HepG2 (cell line): Measurements from ENCODE around the gene SMAD3. TPM values are rescaled to one million over a fixed set of nuclear protein-coding genes. Genes with fewer than 3 reads are reported as not detected.

Source experiments
- AKNA ChIP-seq: sonication (generic); formaldehyde crosslinking; IDR thresholded peaks from 2 replicates; pipeline ENCODE4 v1.4.0; 2020; ENCODE audit warnings: missing genetic modification reagents, borderline replicate concordance
- FOXM1 ChIP-seq: sonication (generic); formaldehyde crosslinking; IDR thresholded peaks from 2 replicates; pipeline ENCODE4 v1.5.0; 2020; ENCODE audit warnings: missing genetic modification reagents
- HCFC1 ChIP-seq: fragments of 150-350 bp; IDR thresholded peaks from 2 replicates; pipeline ENCODE4 v1.6.1; 2014; ENCODE audit warnings: low read depth, low read length
- MIER3 ChIP-seq: IDR thresholded peaks from 2 replicates; pipeline ENCODE4 v1.6.1; 2016; ENCODE audit warnings: missing compliant biosample characterization, borderline replicate concordance
- PBX3 ChIP-seq: sonication (generic); formaldehyde crosslinking; IDR thresholded peaks from 2 replicates; pipeline ENCODE4 v1.8.1; 2023; ENCODE audit warnings: missing genetic modification reagents, inconsistent platforms, borderline replicate concordance
- SMAD1 ChIP-seq: sonication (generic); formaldehyde crosslinking; IDR thresholded peaks from 2 replicates; pipeline ENCODE4 v1.4.0; 2020; ENCODE audit warnings: missing genetic modification reagents, low read depth, mild to moderate bottlenecking, borderline replicate concordance
- SOX6 ChIP-seq, 2 experiments: fragments of 450-650 bp in 1 of 2; sonication (generic) in 1 of 2; formaldehyde crosslinking in 1 of 2; IDR thresholded peaks; 2 replicates each; pipeline versions ENCODE4 v1.4.0 to v1.6.1; 2017 to 2020; ENCODE audit warnings: antibody characterized with exemption in 1 of 2, mild to moderate bottlenecking in 1 of 2, missing genetic modification reagents in 1 of 2
- YY1 ChIP-seq: IDR thresholded peaks from 2 replicates; pipeline ENCODE4 v1.6.1; 2011; ENCODE audit warnings: low read length, low read depth, moderate library complexity, mild to moderate bottlenecking; ENCODE audit not compliant: insufficient read depth, insufficient replicate concordance
- ZBTB10 ChIP-seq: sonication (generic); formaldehyde crosslinking; IDR thresholded peaks from 2 replicates; pipeline ENCODE4 v1.4.0; 2020; ENCODE audit warnings: missing genetic modification reagents, borderline replicate concordance
- ZBTB8A ChIP-seq: sonication (generic); formaldehyde crosslinking; IDR thresholded peaks from 2 replicates; pipeline ENCODE4 v1.4.0; 2020; ENCODE audit warnings: mild to moderate bottlenecking, low read depth, missing genetic modification reagents, borderline replicate concordance
- ZFYVE20 ChIP-seq: sonication (generic); formaldehyde crosslinking; IDR thresholded peaks from 2 replicates; pipeline ENCODE4 v1.8.0; 2023; ENCODE audit warnings: low read depth, mild to moderate bottlenecking, moderate library complexity, missing genetic modification reagents, borderline replicate concordance
- ZNF468 ChIP-seq: sonication (generic); formaldehyde crosslinking; IDR thresholded peaks from 2 replicates; pipeline ENCODE4 v1.8.0; 2022; ENCODE audit warnings: mild to moderate bottlenecking, moderate library complexity, missing genetic modification reagents
- ZNF775 ChIP-seq: sonication (generic); formaldehyde crosslinking; IDR thresholded peaks from 2 replicates; pipeline ENCODE4 v1.4.0; 2020; ENCODE audit warnings: missing genetic modification reagents, mild to moderate bottlenecking, moderate library complexity, borderline replicate concordance
- ZNF784 ChIP-seq: sonication (generic); formaldehyde crosslinking; IDR thresholded peaks from 2 replicates; pipeline ENCODE4 v1.5.1; 2020; ENCODE audit warnings: missing genetic modification reagents, mild to moderate bottlenecking, borderline replicate concordance
- polyA plus RNA-seq, 8 experiments: library from polyadenylated mRNA; depleted of rRNA in 3 of 8; stranded (reverse) in 7 of 8; unstranded in 1 of 8; fragments of >200 nt; fragmentation: Illumina TruSeq in 4 of 8; extraction: Trizol in 4 of 8; gene quantifications; 2 replicates each; pipeline versions ENCODE4 v1.2.1 to v1.2.3, GENCODE V29; 2011 to 2016; ENCODE audit warnings: low read depth in 4 of 8, missing spikeins in 1 of 8, mixed read lengths in 1 of 8; ENCODE audit not compliant: insufficient read depth in 1 of 8
- total RNA-seq, 5 experiments: library from RNA; depleted of rRNA; stranded (reverse); fragments of >200 nt; fragmentation: Illumina TruSeq; extraction: Trizol; gene quantifications; 2 replicates each; pipeline ENCODE4 v1.2.3, GENCODE V29; 2016; ENCODE audit warnings: low read depth in 1 of 5

SMAD3 gene
- total and polyA plus RNA-seq, 2 of the 13 experiments (the other 11 are each of a cell fraction or from before 2014, with no cell fraction given), result 8.6 to 56.3 TPM

GRCh38 chr15:67043939-67044771, 21.2 kb upstream of the SMAD3 start (continued):
- no peak for TF ChIP-seq AKNA (CRISPR knock-in tag)
- TF ChIP-seq SOX6 (IDR thresholded peaks at IDR 0.05), result no peak
- peak; percentile 44; the same call in 1 of the 2 replicates for TF ChIP-seq SOX6 (CRISPR knock-in tag; IDR thresholded peaks at IDR 0.05)
- no peak for TF ChIP-seq FOXM1 (CRISPR knock-in tag)
- TF ChIP-seq ZFYVE20 (CRISPR knock-in tag), result no peak
- TF ChIP-seq ZBTB8A (CRISPR knock-in tag), result no peak
- no peak for TF ChIP-seq HCFC1
- TF ChIP-seq ZBTB10 (CRISPR knock-in tag), result no peak
- TF ChIP-seq ZNF784 (CRISPR knock-in tag), result no peak
- TF ChIP-seq SMAD1 (CRISPR knock-in tag), result no peak
- TF ChIP-seq PBX3 (CRISPR knock-in tag), result no peak
- TF ChIP-seq YY1, result no peak
- no peak for TF ChIP-seq ZNF468 (CRISPR knock-in tag)
- no peak for TF ChIP-seq ZNF775 (CRISPR knock-in tag)
- no peak for TF ChIP-seq MIER3
